A549 (cell line): Measurements from ENCODE around the gene RERE. TPM values are rescaled to one million over a fixed set of nuclear protein-coding genes. Genes with fewer than 3 reads are reported as not detected.
A peak's percentile ranks its signal among the peaks of the same experiment; 100 is the strongest.

ENCODE experiments used
- ATAC-seq, 2 experiments: fragments of 200-7000 bp in 1 of 2; fragments of >200 bp in 1 of 2; cut with Nextera tagmentation in 1 of 2; cut with Tn5 transposase in 1 of 2; 3 replicates each; pipeline versions ENCODE4 v1.8.0 to v1.9.1; 2018 to 2020; ENCODE audit warnings: mild to moderate bottlenecking in 1 of 2, moderate library complexity in 1 of 2
- CTCF ChIA-PET: fragments of 300-600 bp; sonication (Branson Sonifier 250); formaldehyde crosslinking; extraction: SDS; loops from one replicate; lab custom pipeline; 2021; ENCODE audit warnings: antibody characterized with exemption, inconsistent platforms; lab: Yijun Ruan, JAX
- POLR2A ChIA-PET: fragments of 350-600 bp; formaldehyde crosslinking; extraction: SDS; loops from one replicate; lab custom pipeline; 2021; ENCODE audit warnings: antibody characterized with exemption, inconsistent platforms; lab: Yijun Ruan, JAX
- DNase-seq, 2 experiments: peaks; one replicate each; pipeline versions ENCODE4 v3.0.0 to v3.0.0-alpha.2; 2011 to 2016; ENCODE audit warnings: low read depth in 1 of 2, low spot score in 1 of 2
- FAIRE-seq: peaks from 2 replicates; lab custom pipeline; 2011; peaks lifted over from hg19 to GRCh38; lab: Jason Lieb, UNC
- H3K27ac ChIP-seq, 2 experiments: fragments of >200 bp; sonication (Bioruptor Twin); formaldehyde crosslinking; 3 replicates each; pipeline ENCODE4 v1.5.1; 2016 to 2017
- H3K4me1 ChIP-seq: fragments of >200 bp; sonication (Bioruptor Twin); formaldehyde crosslinking; 3 replicates; pipeline ENCODE4 v1.6.1; 2016
- H3K4me2 ChIP-seq: fragments of >200 bp; sonication (Bioruptor Twin); formaldehyde crosslinking; 3 replicates; pipeline ENCODE4 v1.6.1; 2016
- H3K4me3 ChIP-seq: fragments of >200 bp; sonication (Bioruptor Twin); formaldehyde crosslinking; 3 replicates; pipeline ENCODE4 v1.5.1; 2016
- H3K9me3 ChIP-seq: fragments of >200 bp; sonication (Bioruptor Twin); formaldehyde crosslinking; 3 replicates; pipeline ENCODE4 v1.6.1; 2016
- CBX8 ChIP-seq: fragments of 200-600 bp; sonication (generic); IDR thresholded peaks from 2 replicates; pipeline ENCODE4 v1.6.1; 2016
- CHD2 ChIP-seq: fragments of 150-350 bp; IDR thresholded peaks from 2 replicates; pipeline ENCODE4 v1.6.1; 2014; ENCODE audit warnings: low read length; ENCODE audit not compliant: partially characterized antibody
- EHF ChIP-seq: fragments of 250-450 bp; sonication (Bioruptor Pico); IDR thresholded peaks from 2 replicates; pipeline ENCODE4 v1.5.0; 2020; ENCODE audit warnings: mild to moderate bottlenecking
- EHMT2 ChIP-seq: fragments of 200-600 bp; sonication (generic); IDR thresholded peaks from 2 replicates; pipeline ENCODE4 v1.6.1; 2016; ENCODE audit warnings: antibody characterized with exemption, low read depth, mild to moderate bottlenecking, moderate library complexity
- FOSB ChIP-seq: fragments of 250-450 bp; sonication (Bioruptor Pico); IDR thresholded peaks from 2 replicates; pipeline ENCODE4 v1.5.0; 2020; ENCODE audit warnings: mild to moderate bottlenecking, moderate library complexity
- JUNB ChIP-seq: fragments of >200 bp; sonication (Bioruptor Twin); formaldehyde crosslinking; IDR thresholded peaks from 2 replicates; pipeline ENCODE4 v1.6.1; 2016
- KDM1A ChIP-seq: fragments of 200-600 bp; sonication (generic); IDR thresholded peaks from 2 replicates; pipeline ENCODE4 v1.6.1; 2016; ENCODE audit warnings: low read depth, mild to moderate bottlenecking
- MAFK ChIP-seq: fragments of 450-650 bp; IDR thresholded peaks from 2 replicates; pipeline ENCODE4 v1.6.1; 2014; ENCODE audit not compliant: partially characterized antibody
- MAZ ChIP-seq: fragments of 150-350 bp; IDR thresholded peaks from 2 replicates; pipeline ENCODE4 v1.6.1; 2014; ENCODE audit warnings: antibody characterized with exemption, low read depth, low read length, borderline replicate concordance
- MYC ChIP-seq: IDR thresholded peaks from 2 replicates; pipeline ENCODE4 v1.6.1; 2012; ENCODE audit warnings: mild to moderate bottlenecking, inconsistent platforms, low read length, improper control_type of control experiment, borderline replicate concordance
- PHF8 ChIP-seq: fragments of 200-600 bp; sonication (generic); IDR thresholded peaks from 2 replicates; pipeline ENCODE4 v1.6.1; 2016; ENCODE audit warnings: low read depth, mild to moderate bottlenecking, antibody characterized with exemption, moderate library complexity, borderline replicate concordance
- POLR2A ChIP-seq: IDR thresholded peaks from 2 replicates; pipeline ENCODE4 v1.6.1; 2012; ENCODE audit warnings: mild to moderate bottlenecking, low read length
- REST ChIP-seq: fragments of 200-600 bp; sonication (generic); IDR thresholded peaks from 2 replicates; pipeline ENCODE4 v1.6.1; 2016; ENCODE audit warnings: antibody characterized with exemption, mild to moderate bottlenecking, moderate library complexity
- TFCP2L1 ChIP-seq: fragments of 250-450 bp; sonication (Bioruptor Pico); IDR thresholded peaks from 2 replicates; pipeline ENCODE4 v1.5.0; 2021; ENCODE audit warnings: mild to moderate bottlenecking
- TP53 ChIP-seq: fragments of 250-450 bp; sonication (Bioruptor Pico); IDR thresholded peaks from 2 replicates; pipeline ENCODE4 v1.5.0; 2021; ENCODE audit warnings: mild to moderate bottlenecking, moderate library complexity
- WGBS: methylation state at CpG from one replicate; pipeline ENCODE4 v1.1.6; 2017; ENCODE audit errors: missing lambda C conversion rate; 5-methylcytosine and 5-hydroxymethylcytosine counted together
- polyA plus RNA-seq, 4 experiments: library from polyadenylated mRNA; depleted of rRNA in 3 of 4; stranded (reverse); fragments of >200 nt; fragmentation: RNase III in 1 of 4; extraction: RNeasy Plus Mini Kit Qiagen cat#74134 plus additional on column Dnase treatment in 1 of 4; gene quantifications; 2 replicates in 3 of 4; 3 replicates in 1 of 4; pipeline ENCODE4 v1.2.3, GENCODE V29; 2011 to 2017
- TF ChIP-seq, protein P1 (sequence below): IDR thresholded peaks from 2 replicates; pipeline ENCODE4 v1.6.1; 2012
- TF ChIP-seq, protein P2 (sequence below): fragments of 450-650 bp; IDR thresholded peaks from 2 replicates; pipeline ENCODE4 v1.6.1; 2014; ENCODE audit warnings: antibody characterized with exemption
- TF ChIP-seq, protein P3 (sequence below): IDR thresholded peaks from 2 replicates; pipeline ENCODE4 v1.6.1; 2012; ENCODE audit warnings: low read depth, borderline replicate concordance

Gene RERE
- polyA plus RNA-seq, 2 of the 4 experiments (the other 2 are of a cell fraction) = 12.6 to 28.6 TPM

DNA sequence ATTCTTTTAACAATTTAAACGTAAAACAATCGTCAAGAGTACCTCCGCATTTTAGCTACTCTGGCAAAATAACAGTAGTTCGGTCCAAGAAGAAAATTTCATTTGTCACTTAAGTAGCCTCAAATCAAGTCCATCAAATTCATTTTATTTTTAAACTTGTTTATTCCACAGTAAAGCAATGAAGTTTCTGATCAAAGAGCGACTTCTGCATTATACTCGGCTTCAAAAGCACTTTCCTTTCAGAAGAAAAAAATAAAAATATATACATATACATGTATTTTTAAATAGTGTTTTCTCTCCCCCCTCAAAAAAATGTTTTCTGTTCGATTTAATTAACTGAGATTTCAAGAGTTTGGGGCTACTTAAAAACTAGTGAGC is 115.0 kb downstream of the RERE start:
- H3K4me1 ChIP-seq = peaks cover 59% of the 10 kb centered on the region
- no peak for FAIRE-seq

DNA sequence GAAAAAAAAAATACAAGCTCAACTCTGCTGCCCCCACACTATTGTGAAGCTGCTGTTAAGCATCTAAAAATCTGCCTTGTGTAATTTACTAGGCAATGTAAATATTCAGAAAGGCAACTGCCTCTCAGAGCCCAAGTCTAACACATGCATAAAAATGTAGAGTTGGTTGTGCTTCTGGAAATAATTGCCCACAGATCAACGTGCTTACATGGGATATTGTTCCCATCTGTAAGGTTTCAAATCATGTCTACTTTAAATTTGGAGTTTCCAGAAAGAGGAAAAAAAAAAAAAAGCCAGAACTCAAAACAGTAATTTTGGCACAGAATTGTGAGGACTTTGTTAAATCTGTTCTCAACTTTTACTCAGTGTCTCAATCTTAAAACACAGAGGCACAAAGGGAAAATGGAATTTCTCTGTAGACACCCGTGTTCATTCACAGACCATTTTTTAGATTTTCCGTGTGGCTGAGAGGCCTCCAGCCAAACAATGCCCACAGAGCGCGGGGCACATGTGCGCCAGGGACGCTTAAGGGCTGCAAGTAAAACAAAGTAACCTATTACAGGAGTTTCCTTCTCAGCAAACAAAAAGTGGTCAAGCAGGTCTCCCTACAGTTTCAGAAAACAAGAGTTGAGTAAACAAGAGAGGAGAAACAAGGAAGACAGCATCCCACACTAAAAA is 115.5 kb downstream of the RERE start:
- Histone ChIP-seq H3K4me3 (peak overlapping the region; percentile 71), H3K4me1 (peaks cover 54% of the 10 kb centered on the region), H3K27ac (peak overlapping the region; percentile 91 to 98), H3K4me2 (peak overlapping the region; percentile 81), H3K9me3 (no peaks in the 10 kb centered on the region)
- POLR2A ChIA-PET = interaction anchor here (0.6 kb wide), 1 partner anchor 484 kb away, joined by 4 read pairs; no protein-coding TSS in a partner anchor
- peak; percentile 61; the same call in 1 of the 2 replicates for TF ChIP-seq MYC
- TF ChIP-seq, protein P1, sequence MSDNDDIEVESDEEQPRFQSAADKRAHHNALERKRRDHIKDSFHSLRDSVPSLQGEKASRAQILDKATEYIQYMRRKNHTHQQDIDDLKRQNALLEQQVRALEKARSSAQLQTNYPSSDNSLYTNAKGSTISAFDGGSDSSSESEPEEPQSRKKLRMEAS = peak; percentile 77
- TF ChIP-seq, protein P2, sequence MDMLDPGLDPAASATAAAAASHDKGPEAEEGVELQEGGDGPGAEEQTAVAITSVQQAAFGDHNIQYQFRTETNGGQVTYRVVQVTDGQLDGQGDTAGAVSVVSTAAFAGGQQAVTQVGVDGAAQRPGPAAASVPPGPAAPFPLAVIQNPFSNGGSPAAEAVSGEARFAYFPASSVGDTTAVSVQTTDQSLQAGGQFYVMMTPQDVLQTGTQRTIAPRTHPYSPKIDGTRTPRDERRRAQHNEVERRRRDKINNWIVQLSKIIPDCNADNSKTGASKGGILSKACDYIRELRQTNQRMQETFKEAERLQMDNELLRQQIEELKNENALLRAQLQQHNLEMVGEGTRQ = no peak
- ATAC-seq = peak in 1 of 2 experiments; percentile 24; a peak in 2 of 6 replicates
- WGBS = under 1% methylated on average over 7 of the region's 7 CpGs
- CTCF ChIA-PET = interaction anchor here (0.6 to 1.9 kb wide), 7 partner anchors 11 to 147 kb away, joined by 3 to 6 read pairs (median 4); no protein-coding TSS in a partner anchor
- peak in 1 of 2 experiments; percentile 58 for DNase-seq
- no peak for FAIRE-seq

More for the DNA sequence above, 115.0 kb downstream of the RERE start:
- Histone ChIP-seq H3K27ac (peak overlapping the region; percentile 91 to 98), H3K4me3 (peak overlapping the region; percentile 71), H3K4me2 (peak overlapping the region; percentile 81), H3K9me3 (no peaks in the 10 kb centered on the region)
- ATAC-seq = no peak
- DNase-seq = no peak
- WGBS = under 1% methylated on average over 7 of the region's 7 CpGs
- TF ChIP-seq FOSB (CRISPR knock-in tag) (no peak), POLR2A (no peak), CBX8 (no peak), PHF8 (no peak), MAFK (no peak), MAZ (no peak), JUNB (no peak), CHD2 (no peak), REST (no peak), EHF (CRISPR knock-in tag) (no peak), TFCP2L1 (CRISPR knock-in tag) (no peak), TP53 (CRISPR knock-in tag) (no peak)
- TF ChIP-seq, protein P3, sequence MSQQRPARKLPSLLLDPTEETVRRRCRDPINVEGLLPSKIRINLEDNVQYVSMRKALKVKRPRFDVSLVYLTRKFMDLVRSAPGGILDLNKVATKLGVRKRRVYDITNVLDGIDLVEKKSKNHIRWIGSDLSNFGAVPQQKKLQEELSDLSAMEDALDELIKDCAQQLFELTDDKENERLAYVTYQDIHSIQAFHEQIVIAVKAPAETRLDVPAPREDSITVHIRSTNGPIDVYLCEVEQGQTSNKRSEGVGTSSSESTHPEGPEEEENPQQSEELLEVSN = no peak
- POLR2A ChIA-PET = interaction anchor here (1.4 kb wide), 1 partner anchor 16 kb away, joined by 6 read pairs; no protein-coding TSS in a partner anchor
- CTCF ChIA-PET = interaction anchor here (0.6 to 1.9 kb wide), 3 partner anchors 11 to 1296 kb away, joined by 3 to 5 read pairs (median 4); no protein-coding TSS in a partner anchor

DNA sequence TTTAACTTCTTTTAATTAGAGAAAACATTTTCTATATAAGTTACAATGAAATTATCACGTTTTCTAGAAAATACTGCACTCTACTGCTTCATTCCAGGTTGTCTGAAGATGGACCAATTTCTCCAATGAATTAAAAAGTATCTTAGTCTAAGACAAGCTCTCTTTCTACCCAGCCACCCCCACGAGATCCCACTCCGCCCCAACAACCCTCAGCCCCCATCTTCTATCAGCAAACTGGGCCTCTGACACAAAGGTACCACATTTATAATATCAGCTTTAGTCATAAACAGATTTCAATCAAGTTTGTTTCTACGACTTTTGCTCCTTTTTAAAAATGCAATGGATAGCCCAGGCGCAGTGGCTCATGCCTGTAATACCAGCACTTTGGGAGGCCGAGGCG is 117.8 kb downstream of the RERE start:
- POLR2A ChIA-PET = no interaction called here
- WGBS = 85% methylated on average over 7 of the region's 7 CpGs
- Histone ChIP-seq H3K4me2 (peak overlapping the region; percentile 81), H3K4me3 (no peak overlapping the region), H3K27ac (peak overlapping the region in 1 of 2 experiments; percentile 98; a peak in 1 of 6 replicates), H3K4me1 (peaks cover 44% of the 10 kb centered on the region), H3K9me3 (no peaks in the 10 kb centered on the region)
- FAIRE-seq = no peak
- CTCF ChIA-PET = interaction anchor here (1.7 to 2.2 kb wide), 3 partner anchors 27 to 139 kb away, joined by 6 to 10 read pairs (median 7); no protein-coding TSS in a partner anchor
- ATAC-seq = no peak
- no peak for DNase-seq
- TF ChIP-seq KDM1A = no peak
- TF ChIP-seq EHMT2 = no peak
